ENCODE data around the gene LAMTOR4. TPM values are rescaled to one million over a fixed set of nuclear protein-coding genes. Genes with fewer than 3 reads are reported as not detected.

LAMTOR4 gene
- total RNA-seq, 1 donor from 2014 or later, result 70.5 TPM

- H3K36me3 ChIP-seq, result no peaks in the 10 kb centered on the region
- H3K4me3 ChIP-seq, result no peak overlapping the region
- no peak overlapping the region for H2AFZ ChIP-seq (replicated peaks)
- TF ChIP-seq EZH2 (IDR thresholded peaks at IDR 0.05) (no peak), CTCF (IDR thresholded peaks at IDR 0.05) (no peak), EZH2phosphoT487 (IDR thresholded peaks at IDR 0.05) (no peak)
- Mint-ChIP-seq H3K9me3 (no peaks in the 10 kb centered on the region), H3K4me3 (no peak overlapping the region), H3K4me1 (peaks cover 2% of the 10 kb centered on the region), H3K27me3 (ENCODE audit: insufficient read depth, low read depth) (peaks cover 7% of the 10 kb centered on the region), H3K27ac (no peak overlapping the region), H3K36me3 (peaks cover 14% of the 10 kb centered on the region)
- no peak overlapping the region for H3K4me2 ChIP-seq
- no peak overlapping the region for H3K27ac ChIP-seq
- H3K9me3 ChIP-seq (ENCODE audit: low read depth), result no peaks in the 10 kb centered on the region
- no peaks in the 10 kb centered on the region for H3K27me3 ChIP-seq
- no peaks in the 10 kb centered on the region for H4K20me1 ChIP-seq (ENCODE audit: low read depth)
- no peak overlapping the region for H3K9ac ChIP-seq
- H3K4me1 ChIP-seq, result no peaks in the 10 kb centered on the region
- peaks cover 3% of the 10 kb centered on the region for H3F3A ChIP-seq (ENCODE audit: low read depth)
- H3K79me2 ChIP-seq (ENCODE audit: low read depth), result no peaks in the 10 kb centered on the region
- no peak for DNase-seq (ENCODE audit: low spot score)
These were observed 39.1 kb upstream of the LAMTOR4 start for GRCh38 chr7:100109521-100110163.

- Histone ChIP-seq H2AFZ (replicated peaks) (no peak overlapping the region), H3K36me3 (no peaks in the 10 kb centered on the region), H3K27ac (no peak overlapping the region), H3K9me3 (ENCODE audit: low read depth) (no peaks in the 10 kb centered on the region), H3K4me1 (no peaks in the 10 kb centered on the region), H3F3A (ENCODE audit: low read depth) (peaks cover 3% of the 10 kb centered on the region), H3K27me3 (no peaks in the 10 kb centered on the region), H3K79me2 (ENCODE audit: low read depth) (no peaks in the 10 kb centered on the region), H3K4me3 (no peak overlapping the region), H3K9ac (no peak overlapping the region), H4K20me1 (ENCODE audit: low read depth) (no peaks in the 10 kb centered on the region), H3K4me2 (no peak overlapping the region)
- Mint-ChIP-seq H3K27me3 (ENCODE audit: insufficient read depth, low read depth) (peaks cover 5% of the 10 kb centered on the region), H3K27ac (no peak overlapping the region), H3K36me3 (peaks cover 17% of the 10 kb centered on the region), H3K4me3 (no peak overlapping the region), H3K9me3 (no peaks in the 10 kb centered on the region), H3K4me1 (peaks cover 2% of the 10 kb centered on the region)
- DNase-seq (ENCODE audit: low spot score), result no peak
- TF ChIP-seq CTCF (IDR thresholded peaks at IDR 0.05) (no peak), EZH2phosphoT487 (IDR thresholded peaks at IDR 0.05) (no peak), EZH2 (IDR thresholded peaks at IDR 0.05) (no peak)
These were observed 37.6 kb upstream of the LAMTOR4 start for GRCh38 chr7:100111156-100111555.

GRCh38 chr7:100111914-100112313 is 36.8 kb upstream of the LAMTOR4 start:
- Histone ChIP-seq H3K4me2 (no peak overlapping the region), H3K36me3 (no peaks in the 10 kb centered on the region), H2AFZ (replicated peaks) (no peak overlapping the region), H3F3A (ENCODE audit: low read depth) (peaks cover 3% of the 10 kb centered on the region), H3K4me3 (no peak overlapping the region), H4K20me1 (ENCODE audit: low read depth) (no peaks in the 10 kb centered on the region), H3K4me1 (no peaks in the 10 kb centered on the region), H3K9ac (no peak overlapping the region), H3K27ac (no peak overlapping the region), H3K79me2 (ENCODE audit: low read depth) (no peaks in the 10 kb centered on the region), H3K27me3 (no peaks in the 10 kb centered on the region), H3K9me3 (ENCODE audit: low read depth) (no peaks in the 10 kb centered on the region)
- Mint-ChIP-seq H3K36me3 (peaks cover 20% of the 10 kb centered on the region), H3K4me1 (peaks cover 2% of the 10 kb centered on the region), H3K27ac (no peak overlapping the region), H3K9me3 (no peaks in the 10 kb centered on the region), H3K4me3 (no peak overlapping the region), H3K27me3 (ENCODE audit: insufficient read depth, low read depth) (peaks cover 5% of the 10 kb centered on the region)
- no peak for TF ChIP-seq EZH2phosphoT487 (IDR thresholded peaks at IDR 0.05)
- no peak for TF ChIP-seq CTCF (IDR thresholded peaks at IDR 0.05)
- TF ChIP-seq EZH2 (IDR thresholded peaks at IDR 0.05), result no peak
- no peak for DNase-seq (ENCODE audit: low spot score)

All from neural progenitor cell (in vitro differentiated cells).